HG03280 (cell line): Measurements from ENCODE around the gene USP6NL.
"Not testable (repeated sequence)": the region's sequence is repeated elsewhere in the genome, so short reads cannot be mapped to it uniquely, and the experiment has no call there.

Experiments
- ATAC-seq: cut with Tn5 transposase; IDR thresholded peaks from one replicate; pipeline ENCODE4 v1.9.1; 2021; ENCODE audit warnings: mild to moderate bottlenecking, moderate library complexity; ENCODE audit not compliant: unreplicated experiment

The USP6NL gene

DNA sequence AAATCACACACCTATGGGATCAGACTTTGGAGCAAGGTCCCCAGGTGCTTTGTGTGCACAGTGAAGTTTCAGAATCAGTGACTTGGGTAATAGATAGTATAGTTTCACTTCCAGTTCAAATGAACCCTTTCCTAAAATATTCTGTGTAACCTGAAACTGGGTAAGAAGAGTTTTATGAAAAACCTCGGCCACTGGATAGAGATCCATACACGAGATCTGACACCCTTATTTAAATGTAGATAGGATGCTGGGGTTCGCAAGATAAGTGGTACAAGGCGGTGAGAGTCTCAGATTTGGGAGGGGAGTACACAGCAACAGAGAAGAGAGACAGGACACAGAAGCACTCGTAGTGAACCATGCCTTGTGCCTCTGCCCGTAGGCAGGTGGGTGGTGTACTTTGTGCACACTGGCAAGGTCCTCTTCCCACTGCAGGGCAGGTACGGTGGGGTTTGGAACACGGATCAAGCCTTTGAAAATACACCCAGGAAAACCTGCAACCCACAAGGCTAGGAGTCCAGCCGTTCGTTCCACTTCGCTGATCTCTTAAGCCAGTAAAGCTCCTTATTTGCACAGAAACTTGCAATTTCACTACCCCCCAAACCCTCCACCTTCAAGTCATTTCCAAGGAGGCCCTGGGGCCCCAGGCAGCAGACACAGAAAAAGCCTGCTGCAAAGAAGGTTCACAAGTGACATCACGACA, 162.8 kb downstream of the USP6NL start:
- ATAC-seq = peak; percentile 81

DNA sequence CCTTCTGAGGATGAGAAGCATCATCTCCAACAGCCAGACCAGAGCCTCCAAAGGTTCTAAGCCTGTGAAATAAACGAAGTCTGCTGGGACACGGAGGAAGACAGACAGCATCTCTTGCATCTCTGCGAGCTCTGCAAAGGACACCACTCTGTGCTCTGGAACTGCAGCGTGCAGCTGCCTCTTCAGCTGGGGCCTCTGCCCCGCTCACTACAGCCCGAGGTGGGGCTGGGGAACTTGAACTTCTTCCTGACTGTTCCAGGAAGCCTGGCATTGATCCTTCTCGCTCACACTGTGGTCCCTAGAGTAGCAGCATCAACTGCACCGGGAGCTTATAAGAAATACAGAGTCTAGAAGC, 163.3 kb downstream of the USP6NL start:
- ATAC-seq = peak; percentile 45

DNA sequence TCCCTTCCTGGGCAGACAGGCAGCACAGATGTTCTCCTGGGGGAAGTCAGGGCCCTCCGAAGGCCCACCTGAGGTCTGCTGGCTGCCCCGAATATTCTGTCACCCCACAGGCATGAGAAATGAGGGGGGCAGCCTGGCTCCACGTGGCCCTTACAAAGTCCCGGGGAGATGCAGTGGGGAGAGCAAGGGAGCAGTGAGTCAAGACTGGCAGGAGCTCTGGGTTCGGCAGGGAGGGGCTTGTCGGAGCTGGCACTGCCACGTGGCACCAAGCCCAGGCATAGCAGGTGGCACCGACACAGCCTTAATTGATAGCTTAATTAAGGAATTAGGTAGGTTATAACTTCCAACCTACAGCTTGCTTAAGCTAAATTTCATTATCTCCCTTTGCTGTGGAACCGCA, 163.9 kb downstream of the USP6NL start:
- ATAC-seq = no peak

DNA sequence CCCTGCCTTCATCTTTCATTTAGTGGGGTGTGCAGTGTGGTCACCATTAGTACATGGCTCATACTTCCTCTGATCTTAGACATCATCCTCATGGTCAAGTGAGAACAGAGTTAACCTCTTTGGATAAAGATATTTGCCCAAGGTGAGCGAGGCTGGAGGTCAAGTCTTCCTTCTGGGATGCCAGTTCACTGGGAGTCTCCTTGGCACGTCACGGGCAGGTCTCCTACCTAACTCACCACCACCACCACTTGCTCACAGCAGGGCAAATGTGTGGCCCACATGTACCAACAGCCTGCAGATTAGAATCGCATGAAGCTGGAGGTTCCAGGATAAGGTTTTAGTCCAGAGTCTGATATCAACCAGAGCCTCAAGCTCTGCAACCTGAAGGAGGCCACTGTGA, 164.6 kb downstream of the USP6NL start:
- ATAC-seq = no peak

DNA sequence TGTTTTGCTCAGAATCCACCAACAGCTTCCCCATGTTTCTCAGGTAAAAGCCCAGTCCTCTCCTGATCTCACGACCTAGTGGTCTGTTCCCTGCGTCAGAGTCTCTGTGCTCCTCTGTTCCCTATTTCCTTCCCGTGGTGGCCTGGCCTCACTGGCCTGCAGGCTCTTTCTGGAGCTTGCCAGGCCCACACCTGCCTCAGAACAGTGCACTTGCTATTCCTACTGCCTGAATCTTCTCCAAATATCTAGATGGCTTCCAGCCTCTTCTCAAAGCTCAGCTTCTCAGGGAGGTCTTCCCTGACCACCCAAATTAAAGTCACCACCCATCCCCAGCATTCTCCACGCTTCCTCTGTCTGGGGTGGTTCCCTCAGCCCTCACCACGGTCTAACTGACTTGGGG, 165.3 kb downstream of the USP6NL start:
- ATAC-seq = no peak

DNA sequence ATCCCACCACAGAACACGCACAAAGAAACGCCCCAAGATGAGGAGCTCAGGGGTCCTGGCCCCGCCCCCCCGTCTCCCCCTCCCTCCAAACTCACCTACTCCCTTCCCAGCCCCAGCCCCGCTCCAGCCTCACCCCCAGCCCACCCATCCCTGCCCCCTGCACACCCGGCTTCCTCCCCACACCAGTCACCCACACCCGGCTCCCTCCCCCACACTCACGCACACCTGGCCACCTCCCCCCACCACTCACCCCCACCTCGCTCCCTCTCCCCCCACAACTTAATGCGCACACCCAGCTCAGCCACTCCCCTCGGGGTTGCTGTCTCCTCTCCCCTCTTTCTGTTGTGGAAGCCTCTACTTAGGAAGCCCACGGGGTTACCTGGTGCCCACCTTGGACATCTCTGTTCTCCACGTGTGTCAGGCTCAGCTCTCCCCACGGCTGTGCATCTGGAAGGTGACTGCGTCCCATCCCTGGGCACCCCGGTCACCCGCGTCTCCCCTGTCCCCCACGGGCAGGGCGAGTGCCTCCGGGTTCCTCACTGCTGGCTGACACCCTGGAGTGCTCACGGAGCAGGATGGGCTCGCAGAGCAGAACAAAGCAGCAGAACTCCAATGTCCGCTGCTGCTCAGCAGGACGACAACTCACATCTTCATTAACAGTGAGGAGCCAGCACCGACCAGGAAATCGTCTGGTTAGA, 166.8 kb downstream of the USP6NL start:
- ATAC-seq = no peak

DNA sequence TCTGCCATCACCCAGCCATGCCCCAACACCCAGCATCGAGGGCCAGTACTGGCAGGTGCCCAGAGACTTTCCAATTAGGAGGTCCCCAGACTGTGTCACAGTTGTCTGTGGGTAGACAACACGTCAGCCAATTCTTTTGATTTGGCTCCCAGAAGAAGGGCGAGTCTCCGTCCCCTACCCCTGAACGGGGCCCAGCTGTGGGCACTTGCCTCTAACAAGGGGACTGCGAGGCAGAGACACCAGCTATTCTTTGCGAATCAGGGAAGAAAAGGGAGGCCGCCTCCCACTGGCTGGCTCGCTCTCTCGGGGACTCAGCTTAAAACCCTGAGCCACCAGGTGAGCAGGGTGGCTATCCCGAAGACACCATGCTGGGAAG, 167.3 kb downstream of the USP6NL start:
- no peak for ATAC-seq

DNA sequence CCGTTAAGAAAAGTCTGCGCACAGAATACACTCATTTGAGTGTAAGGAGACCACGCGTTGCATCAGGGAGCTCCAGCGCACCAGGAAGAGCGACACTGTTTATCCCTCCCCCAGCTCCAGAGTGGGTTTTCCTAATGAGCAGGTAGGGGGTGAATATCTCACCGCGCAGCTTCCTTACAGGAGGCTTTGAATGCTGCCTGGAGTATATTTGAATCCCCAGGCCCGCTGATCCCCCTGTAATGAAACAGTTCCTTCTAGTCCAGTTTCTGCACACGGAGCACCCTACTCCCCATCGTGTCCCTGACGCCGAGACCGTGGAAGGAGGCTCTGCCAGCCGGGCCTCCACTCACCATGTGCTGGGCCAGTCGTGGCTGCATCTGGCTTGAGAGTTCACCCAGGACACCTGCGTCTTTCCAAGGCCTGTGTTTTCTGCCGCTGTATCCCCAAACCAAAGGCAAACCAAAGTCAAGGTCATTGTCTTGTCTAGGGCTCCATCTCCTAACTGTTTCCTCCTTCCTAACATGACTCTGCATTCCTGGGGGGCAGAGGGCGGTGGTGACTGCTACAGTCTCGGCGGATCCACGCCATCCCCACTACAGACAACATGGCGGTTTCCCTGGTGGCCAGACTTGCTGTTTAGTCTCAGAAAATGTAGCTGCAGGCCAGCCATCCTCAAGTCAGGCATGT, 167.8 kb downstream of the USP6NL start:
- no peak for ATAC-seq

DNA sequence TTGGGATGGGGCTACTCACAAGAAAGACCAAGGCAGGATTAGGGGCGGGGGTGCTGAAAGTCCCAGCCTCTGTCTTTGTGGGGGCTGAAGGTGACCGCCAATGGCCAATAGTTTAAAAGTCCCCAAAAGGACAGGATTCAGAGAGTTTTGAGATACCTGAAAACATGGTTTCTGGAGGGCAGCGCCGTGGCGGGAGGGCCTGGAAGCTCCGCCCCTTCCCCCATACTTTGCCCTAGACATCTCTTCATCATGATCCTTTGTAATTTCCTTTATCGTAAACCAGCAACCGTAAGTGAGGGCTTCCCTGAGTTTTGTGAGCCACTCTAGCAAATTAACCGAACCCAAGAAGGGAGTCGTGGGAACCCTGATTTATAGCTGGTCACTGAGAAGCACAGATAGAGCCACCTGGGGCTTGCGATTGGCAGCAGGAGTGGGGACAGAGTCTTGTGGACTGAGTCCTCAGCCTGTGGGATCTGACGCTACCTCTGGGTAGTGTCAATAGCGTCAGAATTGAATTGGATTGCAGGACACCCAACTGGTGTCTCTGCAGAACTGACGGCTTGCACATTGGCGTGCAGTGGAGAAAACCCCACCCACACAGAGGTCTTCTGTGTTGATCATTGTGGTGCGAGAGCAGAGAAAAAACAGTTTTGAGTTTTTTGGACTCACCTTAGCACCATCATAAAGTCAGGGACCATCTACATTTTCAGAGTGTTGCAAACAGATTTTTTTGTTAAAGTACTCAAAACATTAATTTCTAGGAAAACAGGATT, 169.3 kb downstream of the USP6NL start:
- ATAC-seq = no peak

DNA sequence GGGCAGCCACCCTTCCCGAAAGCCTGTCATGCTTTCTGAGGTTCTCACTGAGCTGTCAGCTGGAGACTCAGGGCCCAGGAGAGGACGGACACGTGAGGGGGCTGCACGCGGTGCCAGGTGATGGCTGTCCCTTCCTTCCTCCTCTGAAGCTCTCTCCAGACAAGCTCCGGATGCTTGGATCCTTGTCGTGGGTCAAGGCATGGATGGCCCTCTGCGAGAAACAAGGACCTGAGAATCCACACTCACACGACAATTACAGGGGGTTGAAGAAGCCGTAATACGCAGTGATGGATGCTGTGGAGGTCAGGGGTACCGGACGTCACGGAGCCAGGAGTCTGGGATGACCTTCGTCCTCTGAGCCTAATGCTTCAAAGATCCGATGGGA, 170.3 kb downstream of the USP6NL start:
- no peak for ATAC-seq

DNA sequence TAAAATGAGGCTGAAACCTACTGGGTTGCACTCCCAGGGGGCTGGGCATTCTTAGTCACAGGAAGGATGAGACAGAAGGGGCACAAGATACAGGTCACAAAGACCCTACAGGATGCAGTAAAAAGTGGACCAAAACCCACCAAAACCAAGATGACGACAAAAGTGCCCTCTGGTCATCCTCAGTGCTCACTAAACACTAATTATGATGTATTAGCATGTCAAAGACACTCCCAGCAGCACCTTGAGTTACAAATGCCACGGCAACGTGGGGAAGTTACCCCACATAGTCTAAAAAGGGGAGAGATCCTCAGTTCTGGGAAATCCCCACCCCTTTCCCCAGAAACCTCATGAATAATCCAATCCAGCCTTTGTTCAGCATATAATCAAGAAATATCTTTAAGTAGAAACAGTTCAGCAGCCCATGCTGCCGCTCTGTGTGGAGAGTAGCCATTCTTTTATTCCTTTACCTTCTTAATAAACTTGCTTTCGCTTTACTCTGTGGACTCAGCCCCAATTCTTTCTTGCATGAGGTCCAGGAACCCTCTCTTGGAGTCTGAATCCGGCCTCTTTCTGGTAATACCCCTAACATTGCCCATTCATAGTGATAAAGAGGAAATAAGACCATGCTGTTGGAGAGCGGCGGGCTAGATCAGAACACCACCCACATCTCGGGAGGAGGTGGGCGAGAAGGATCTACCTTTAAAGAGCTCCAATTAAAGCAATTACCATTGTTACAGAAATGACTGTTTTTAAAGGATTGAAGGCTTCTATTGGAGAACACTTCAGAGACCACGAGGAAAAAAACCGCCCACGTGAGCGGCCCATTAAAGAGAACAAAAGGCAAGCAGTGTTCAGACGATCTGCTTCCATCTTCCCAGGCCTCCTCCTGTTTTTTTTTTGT, 170.9 kb downstream of the USP6NL start:
- no peak for ATAC-seq

DNA sequence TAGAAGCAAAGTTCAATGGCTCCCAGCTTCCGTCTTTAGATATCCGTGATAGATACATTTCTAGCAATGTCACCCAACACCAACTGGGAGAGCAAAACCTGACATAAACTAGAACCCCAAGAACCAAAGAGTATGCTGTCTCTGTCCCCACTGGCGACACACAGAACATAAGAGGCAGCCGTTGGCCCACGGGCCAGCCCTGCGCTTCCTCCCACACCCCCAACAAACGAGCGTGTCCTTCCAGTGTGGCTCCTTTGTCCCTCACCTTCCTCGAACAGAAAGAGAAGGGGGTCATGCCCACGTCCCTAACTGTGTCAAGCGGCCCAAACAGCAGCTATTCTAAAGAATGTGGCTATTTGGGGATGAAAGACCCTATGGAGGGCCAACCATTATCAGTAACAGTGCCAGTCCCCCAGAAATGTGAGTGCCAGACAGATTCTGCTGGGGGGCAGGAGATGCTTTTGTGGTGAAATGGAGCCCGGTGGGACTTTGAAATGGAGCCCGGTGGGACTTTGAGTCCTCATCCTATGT, 171.9 kb downstream of the USP6NL start:
- ATAC-seq = no peak

DNA sequence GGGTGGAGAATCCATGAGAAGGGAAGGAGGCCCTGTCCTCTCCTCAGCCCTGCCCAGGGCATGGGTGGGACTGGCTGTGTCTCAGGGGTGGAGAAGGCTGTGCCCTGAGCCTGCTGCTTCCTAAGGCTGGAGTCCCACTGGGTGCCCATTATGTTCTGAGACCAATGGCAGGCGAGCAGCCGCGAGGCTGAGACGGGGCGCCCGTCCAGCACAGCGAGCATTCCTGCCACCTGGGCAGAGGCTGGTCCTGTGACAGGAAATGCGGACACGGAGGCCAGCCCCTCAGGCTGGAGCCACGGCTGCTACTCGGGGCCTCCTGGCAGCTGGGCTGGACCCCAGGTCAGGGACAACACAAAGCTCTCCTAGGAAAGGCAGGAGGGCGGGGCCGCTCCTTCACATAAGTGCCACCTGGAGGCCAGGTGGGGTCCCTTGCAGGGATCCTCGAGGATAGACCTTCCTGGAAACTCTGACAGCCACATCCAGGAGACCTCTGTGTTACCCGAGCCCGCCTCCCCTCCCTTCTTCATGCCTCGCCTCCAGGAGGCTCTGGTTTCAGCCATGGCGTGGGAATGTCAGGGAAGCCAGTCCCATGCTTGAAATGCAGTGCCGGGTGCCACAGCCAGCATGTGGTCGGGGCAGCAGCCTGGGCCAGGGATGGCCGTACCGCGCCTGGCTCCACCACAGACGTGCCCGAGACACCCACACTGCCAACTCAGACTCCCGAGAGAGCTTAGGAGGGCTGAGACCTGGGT, 173.9 kb downstream of the USP6NL start:
- ATAC-seq = no peak

DNA sequence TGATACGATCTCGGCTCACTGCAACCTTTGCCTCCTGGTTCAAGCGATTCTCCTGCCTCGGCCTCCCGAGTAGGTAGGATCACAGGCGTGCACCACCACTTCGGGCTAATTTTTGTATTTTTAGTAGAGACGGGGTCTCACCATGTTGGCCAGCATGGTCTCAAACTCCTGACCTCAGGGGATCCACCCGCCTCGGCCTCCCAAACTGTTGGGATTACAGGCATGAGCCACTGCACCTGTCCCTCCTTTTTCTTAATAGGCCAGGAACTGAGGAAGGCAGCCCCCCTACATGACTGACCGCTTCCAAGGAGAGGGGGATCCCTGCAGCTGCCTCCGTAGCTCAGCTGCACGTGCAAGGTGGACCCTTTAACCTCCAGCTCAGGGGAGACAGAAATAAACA, 175.0 kb downstream of the USP6NL start:
- ATAC-seq = not testable (repeated sequence)

DNA sequence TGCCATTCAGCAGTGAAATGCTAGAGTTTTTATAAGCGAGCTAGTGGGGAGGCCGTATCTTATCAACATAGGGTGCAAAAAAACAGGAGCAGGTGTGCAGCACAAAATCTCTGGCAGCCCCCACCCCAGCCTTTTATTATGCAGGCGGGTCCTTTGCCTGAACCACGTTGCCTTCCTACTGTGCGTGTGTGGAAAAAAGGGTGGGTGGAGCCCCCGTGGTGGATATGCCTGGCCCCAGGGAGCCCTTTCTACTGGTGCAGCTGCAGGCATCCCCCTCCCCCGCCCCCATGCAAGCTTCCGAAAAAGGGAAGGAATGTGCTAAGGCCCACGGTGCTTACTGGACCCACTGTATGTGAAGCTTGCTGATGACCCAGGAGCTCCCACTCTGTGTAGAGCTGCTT, 175.9 kb downstream of the USP6NL start:
- ATAC-seq = no peak

DNA sequence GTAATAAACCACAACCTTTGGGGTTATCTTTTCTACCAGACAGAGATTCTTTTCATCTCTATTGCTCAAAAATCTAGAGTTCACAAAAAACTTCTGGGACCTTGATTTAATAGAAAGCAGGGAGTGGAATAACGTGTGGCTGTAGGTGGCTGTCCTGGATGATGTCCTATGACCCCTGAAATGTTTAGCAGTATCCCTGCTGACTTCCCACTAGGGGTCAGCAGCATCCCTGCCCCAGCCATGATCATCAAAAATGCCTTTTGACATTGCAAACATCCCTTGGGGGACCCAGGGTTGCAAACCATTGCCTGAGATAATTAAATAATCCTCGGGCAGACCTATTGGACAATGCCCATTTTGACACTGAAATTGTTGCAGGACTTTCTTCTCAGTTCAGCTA, 177.1 kb downstream of the USP6NL start:
- no peak for ATAC-seq

DNA sequence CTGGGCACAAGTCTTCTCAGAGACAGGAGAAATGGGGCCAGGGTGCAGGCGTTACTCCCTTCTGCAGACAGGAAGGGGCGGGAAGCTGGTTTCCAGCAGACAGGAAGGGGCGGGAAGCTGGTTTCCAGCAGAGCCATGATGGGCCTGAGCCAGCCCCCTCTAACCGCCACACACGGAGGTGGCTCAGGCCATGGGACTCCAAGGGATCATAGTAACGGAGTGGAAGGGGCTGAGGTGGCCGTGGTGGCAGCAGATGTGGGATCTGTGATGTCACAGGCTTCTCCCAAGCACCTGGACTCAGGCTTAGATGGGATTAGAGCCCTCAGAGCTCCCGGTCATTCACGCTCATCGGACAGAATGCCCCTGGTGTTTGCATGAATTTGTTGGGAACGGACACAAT, 177.8 kb downstream of the USP6NL start:
- ATAC-seq = no peak

DNA sequence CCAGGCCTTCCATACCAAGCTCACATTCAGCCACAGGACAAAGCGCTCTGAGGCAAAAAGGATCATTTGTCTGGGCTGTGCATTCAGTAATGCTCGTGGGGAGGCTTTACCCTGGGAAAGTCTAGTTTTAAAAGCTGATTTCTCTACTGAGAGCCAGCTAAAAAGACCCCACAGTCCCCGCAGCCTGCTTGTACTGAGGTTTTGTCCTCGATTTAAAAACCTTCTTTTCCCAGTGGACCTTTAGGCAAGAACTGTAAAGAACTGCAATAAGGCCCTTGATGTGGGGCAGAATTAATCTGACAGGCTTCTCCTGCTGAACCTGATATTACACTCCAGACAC, 180.3 kb downstream of the USP6NL start:
- no peak for ATAC-seq

DNA sequence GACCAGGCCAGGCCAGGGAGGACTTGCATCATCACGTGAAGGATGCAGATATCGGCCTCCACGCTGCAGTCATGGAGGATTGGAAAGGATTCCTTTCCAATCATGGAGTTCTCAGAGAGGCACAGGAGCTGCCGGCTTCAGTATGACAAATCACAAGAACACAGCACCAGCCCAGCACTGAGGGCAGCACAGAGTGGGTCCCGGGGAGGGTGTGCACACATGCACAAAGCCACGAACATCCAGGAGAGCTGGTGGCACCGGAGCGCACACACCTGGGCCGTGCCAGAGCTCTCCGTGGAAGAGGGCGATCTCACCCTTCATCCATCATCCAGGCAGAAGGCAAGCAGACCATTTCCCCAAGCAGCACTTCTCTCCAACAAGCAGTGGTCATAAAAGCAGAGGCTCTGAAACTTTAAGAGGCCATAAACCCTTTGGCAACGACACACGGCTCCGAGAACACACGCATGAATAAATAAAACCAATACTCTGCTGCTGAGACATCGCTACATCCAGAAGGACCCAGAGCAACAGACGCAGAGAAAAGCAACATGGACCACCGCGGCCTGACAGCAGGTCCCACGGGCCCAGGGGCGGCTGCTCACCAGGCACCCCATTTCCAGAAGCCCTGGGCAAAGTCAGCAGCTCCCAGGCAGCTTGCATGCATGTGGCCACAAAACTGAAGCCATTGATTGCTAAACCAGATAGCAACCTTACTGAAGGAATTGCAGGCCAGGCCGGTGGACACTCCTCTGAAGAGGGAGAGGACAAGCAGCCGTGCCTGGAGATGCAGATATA, 180.8 kb downstream of the USP6NL start:
- ATAC-seq = no peak
